Measurements from ENCODE around the gene RELB. TPM values are rescaled to one million over a fixed set of nuclear protein-coding genes. Genes with fewer than 3 reads are reported as not detected.

The RELB gene
- total and polyA plus RNA-seq, 10 of the 15 experiments (the other 5 are each of a cell fraction or from before 2014, with no cell fraction given): 0.66 to 43.8 (median 12.8) TPM

DNA sequence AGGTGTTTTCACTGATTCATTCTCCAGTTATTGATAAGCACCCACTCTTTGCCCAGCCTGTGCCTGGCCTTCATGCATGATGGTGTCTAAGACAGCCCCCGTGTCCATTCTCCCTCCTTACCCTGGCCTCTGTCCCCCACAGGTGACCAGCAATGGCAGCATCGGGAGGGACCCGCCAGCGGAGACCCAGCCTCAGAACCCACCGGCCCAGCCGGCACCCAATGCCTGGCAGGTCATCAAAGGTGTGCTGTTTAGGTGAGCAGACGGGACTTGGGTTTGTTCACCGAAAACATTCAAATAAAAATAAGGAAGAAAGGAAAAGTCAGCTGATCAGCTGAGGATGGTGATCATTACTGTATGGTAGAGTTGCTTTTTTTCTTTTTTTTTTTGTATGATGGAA lies 39.4 kb upstream of the RELB start (continued):
- no peak for TF ChIP-seq ZNF592 (IDR thresholded peaks at IDR 0.05)

GRCh38 chr19:44968118-44968517 lies 33.1 kb upstream of the RELB start:
- Histone ChIP-seq H3K9me3 (replicated peaks; ENCODE audit: control insufficient read depth, insufficient read depth, low read length) (no peaks in the 10 kb centered on the region), H2AFZ (ENCODE audit: control insufficient read depth, low read depth, low read length) (no peak overlapping the region), H3K9ac (ENCODE audit: control insufficient read depth, insufficient read depth, low read length) (no peak overlapping the region), H3K4me1 (ENCODE audit: control insufficient read depth, insufficient read depth, low read length) (no peaks in the 10 kb centered on the region), H3K4me2 (ENCODE audit: control insufficient read depth, insufficient read depth) (no peak overlapping the region), H3K4me3 (no peak overlapping the region), H3K36me3 (ENCODE audit: control insufficient read depth in 2 of 2, insufficient read depth in 2 of 2, low read length in 1 of 2) (peaks cover 6 to 13% of the 10 kb centered on the region in 2 experiments), H4K20me1 (ENCODE audit: control insufficient read depth, insufficient read depth) (no peaks in the 10 kb centered on the region), H3K27me3 (replicated peaks in 1 of 2; ENCODE audit: control insufficient read depth in 2 of 2, insufficient read depth in 2 of 2, low read length in 1 of 2) (no peaks in the 10 kb centered on the region), H3K79me2 (ENCODE audit: control insufficient read depth, insufficient read depth, low read length) (no peaks in the 10 kb centered on the region; the same call in none of the 2 replicates), H3K27ac (ENCODE audit: control insufficient read depth, insufficient read depth) (no peak overlapping the region)
- ChIA-PET POLR2A (no interaction called here), RAD21 (ENCODE audit: unreplicated experiment) (no interaction called here), CTCF (interaction anchor here (2.0 kb wide), 1 partner anchor 20 kb away, joined by 4 read pairs; no protein-coding TSS in a partner anchor), SMC1A (ENCODE audit: uncharacterized antibody, unreplicated experiment) (no interaction called here)
- no peak for ATAC-seq
- no TSS peak for BruUV-seq (replicated peaks)
- DNase-seq (ENCODE audit: low read depth, low spot score): no peak
- 100% methylated on average over 5 of the region's 5 CpGs for WGBS (ENCODE audit: insufficient coverage, insufficient replicate concordance, low lambda C conversion rate, missing lambda C conversion rate)
- no peak for TF ChIP-seq ZNF622 (IDR thresholded peaks at IDR 0.05)
- no peak for TF ChIP-seq GABPA (IDR thresholded peaks at IDR 0.05; ENCODE audit: low read depth)
- TF ChIP-seq CREM (IDR thresholded peaks at IDR 0.05; ENCODE audit: low read depth): no peak
- no peak for TF ChIP-seq TAF1 (IDR thresholded peaks at IDR 0.05; ENCODE audit: borderline replicate concordance, low read depth, low read length)
- no peak for TF ChIP-seq YY1 (IDR thresholded peaks at IDR 0.05; ENCODE audit: low read depth, low read length)
- no peak for TF ChIP-seq GATAD2B (conservative IDR thresholded peaks at IDR 0.05; ENCODE audit: low read depth)
- TF ChIP-seq ZBED1 (IDR thresholded peaks at IDR 0.05; ENCODE audit: borderline replicate concordance): no peak
- no peak for TF ChIP-seq SKIL (IDR thresholded peaks at IDR 0.05; ENCODE audit: low read depth, poor library complexity, severe bottlenecking)
- no peak for TF ChIP-seq ESRRA (IDR thresholded peaks at IDR 0.05; ENCODE audit: low read length)
- TF ChIP-seq JUND (IDR thresholded peaks at IDR 0.05; ENCODE audit: low read depth, low read length): no peak
- TF ChIP-seq PAX8 (IDR thresholded peaks at IDR 0.05): no peak
- TF ChIP-seq NFIC (IDR thresholded peaks at IDR 0.05; ENCODE audit: low read depth, low read length): no peak
- no peak for TF ChIP-seq BCL11A (IDR thresholded peaks at IDR 0.05; ENCODE audit: low read depth, low read length)
- no peak for TF ChIP-seq RAD21 (IDR thresholded peaks at IDR 0.05; ENCODE audit: insufficient read depth, low read depth, low read length)
- FAIRE-seq: no peak
- intact Hi-C loops (cut with micrococcal nuclease; ENCODE audit: unreplicated experiment): no loop called here
- in situ Hi-C loops (cut with MboI): no loop called here
